Measurements from ENCODE around the gene MSH2. TPM values are rescaled to one million over a fixed set of nuclear protein-coding genes. Genes with fewer than 3 reads are reported as not detected.

The MSH2 gene
- total RNA-seq, 4 donors from 2014 or later, result 5.7 to 12.9 (median 8.5) TPM

GRCh38 chr2:47510745-47511144 is 107.8 kb downstream of the MSH2 start:
- no peak for TF ChIP-seq POLR2A (IDR thresholded peaks at IDR 0.05)
- no peak for TF ChIP-seq EP300 (IDR thresholded peaks at IDR 0.05)
- TF ChIP-seq POLR2AphosphoS5 (IDR thresholded peaks at IDR 0.05), result no peak
- no peak for TF ChIP-seq CTCF (IDR thresholded peaks at IDR 0.05)
- no peaks in the 10 kb centered on the region for H3K36me3 ChIP-seq
- H3K9me3 ChIP-seq, result peaks cover 0 to 3% (median 0%) of the 10 kb centered on the region in 3 donors
- 76% methylated on average over 2 of the region's 4 CpGs; no CpG with 5 or more reads in 1 of the 2 donors for WGBS, 2 donors (ENCODE audit: low coverage in 1 of 2)
- no peak overlapping the region for H3K27ac ChIP-seq
- H3K27me3 ChIP-seq, result no peaks in the 10 kb centered on the region
- ATAC-seq, result no peak
- H3K4me1 ChIP-seq, result no peaks in the 10 kb centered on the region
- H3K4me3 ChIP-seq, result no peak overlapping the region

GRCh38 chr2:47512581-47513083 is 109.7 kb downstream of the MSH2 start:
- Histone ChIP-seq H3K4me3 (no peak overlapping the region), H3K27ac (no peak overlapping the region), H3K9me3 (no peaks in the 10 kb centered on the region), H3K4me1 (no peaks in the 10 kb centered on the region), H3K27me3 (no peaks in the 10 kb centered on the region), H3K36me3 (no peaks in the 10 kb centered on the region)
- TF ChIP-seq EP300 (IDR thresholded peaks at IDR 0.05) (no peak), CTCF (IDR thresholded peaks at IDR 0.05) (no peak), POLR2A (IDR thresholded peaks at IDR 0.05) (no peak), POLR2AphosphoS5 (IDR thresholded peaks at IDR 0.05) (no peak)
- ATAC-seq, result no peak
- no CpG with 5 or more reads among the region's 1 CpG for WGBS, 2 donors (ENCODE audit: low coverage in 1 of 2)

GRCh38 chr2:47513981-47514520 is 111.1 kb downstream of the MSH2 start:
- Histone ChIP-seq H3K36me3 (no peaks in the 10 kb centered on the region), H3K27me3 (peaks cover 8% of the 10 kb centered on the region), H3K4me3 (no peak overlapping the region), H3K27ac (no peak overlapping the region), H3K9me3 (no peaks in the 10 kb centered on the region), H3K4me1 (no peaks in the 10 kb centered on the region)
- TF ChIP-seq CTCF (IDR thresholded peaks at IDR 0.05) (no peak), EP300 (IDR thresholded peaks at IDR 0.05) (no peak), POLR2A (IDR thresholded peaks at IDR 0.05) (no peak), POLR2AphosphoS5 (IDR thresholded peaks at IDR 0.05) (no peak)
- ATAC-seq, result no peak
- 92 to 100% methylated on average over 2 to 3 of the region's 7 CpGs for WGBS, 2 donors (ENCODE audit: low coverage in 1 of 2)

GRCh38 chr2:47516360-47517104 is 113.6 kb downstream of the MSH2 start:
- ATAC-seq, result no peak
- Histone ChIP-seq H3K27me3 (peaks cover 31% of the 10 kb centered on the region), H3K9me3 (no peaks in the 10 kb centered on the region), H3K4me3 (no peak overlapping the region), H3K36me3 (no peaks in the 10 kb centered on the region), H3K27ac (no peak overlapping the region), H3K4me1 (peaks cover 0 to 15% (median 4%) of the 10 kb centered on the region in 3 donors)
- 77% methylated on average over 6 of the region's 7 CpGs; no CpG with 5 or more reads in 1 of the 2 donors for WGBS, 2 donors (ENCODE audit: low coverage in 1 of 2)
- no peak for TF ChIP-seq CTCF (IDR thresholded peaks at IDR 0.05)
- TF ChIP-seq POLR2AphosphoS5 (IDR thresholded peaks at IDR 0.05), result no peak
- TF ChIP-seq EP300 (IDR thresholded peaks at IDR 0.05), result no peak
- no peak for TF ChIP-seq POLR2A (IDR thresholded peaks at IDR 0.05)

Measured in gastroesophageal sphincter (tissue), 4 donors.